Nephron (organoid): ENCODE data around the gene VASN.

ENCODE experiments used
- H3K27ac Mint-ChIP-seq, 3 experiments: 2 replicates each; pipeline ENCODE4 v1.8.0; 2020; ENCODE audit warnings: mixed read lengths in 3 of 3, mild to moderate bottlenecking in 2 of 3, moderate library complexity in 1 of 3
- H3K27me3 Mint-ChIP-seq: 2 replicates; pipeline ENCODE4 v1.8.0; 2021; ENCODE audit warnings: low read depth, mild to moderate bottlenecking, moderate library complexity, mixed read lengths
- H3K36me3 Mint-ChIP-seq: 2 replicates; pipeline ENCODE4 v1.8.0; 2020; ENCODE audit warnings: low read depth, mixed read lengths
- H3K4me1 Mint-ChIP-seq: 2 replicates; pipeline ENCODE4 v1.8.0; 2020; ENCODE audit warnings: mixed read lengths
- H3K4me3 Mint-ChIP-seq, 3 experiments: 2 replicates each; pipeline ENCODE4 v1.8.0; 2020; ENCODE audit warnings: mild to moderate bottlenecking in 3 of 3, mixed read lengths in 3 of 3, moderate library complexity in 2 of 3
- H3K9me3 Mint-ChIP-seq: 2 replicates; pipeline ENCODE4 v1.8.0; 2020; ENCODE audit warnings: mixed read lengths
- CTCF ChIP-seq, 3 experiments: fragments of 200-600 bp; sonication (generic); IDR thresholded peaks; one replicate each; pipeline ENCODE4 v1.5.0; 2021; ENCODE audit warnings: antibody characterized with exemption in 3 of 3; ENCODE audit not compliant: unreplicated experiment in 3 of 3

VASN gene

GRCh38 chr16:4419402-4419959, 47.8 kb downstream of the VASN start:
- H3K4me3 Mint-ChIP-seq: no peak overlapping the region
- H3K27me3 Mint-ChIP-seq: peaks cover 8% of the 10 kb centered on the region
- no peaks in the 10 kb centered on the region for H3K36me3 Mint-ChIP-seq
- H3K4me1 Mint-ChIP-seq: peaks cover 14% of the 10 kb centered on the region
- H3K27ac Mint-ChIP-seq: no peak overlapping the region
- H3K9me3 Mint-ChIP-seq: no peaks in the 10 kb centered on the region
- TF ChIP-seq CTCF (IDR thresholded peaks at IDR 0.05; ENCODE audit: unreplicated experiment in 3 of 3): no peak

GRCh38 chr16:4420505-4421105, 49.0 kb downstream of the VASN start:
- no peaks in the 10 kb centered on the region for H3K9me3 Mint-ChIP-seq
- TF ChIP-seq CTCF (IDR thresholded peaks at IDR 0.05; ENCODE audit: unreplicated experiment in 3 of 3): no peak
- H3K4me3 Mint-ChIP-seq: peak overlapping the region in 2 of 3 experiments; percentile 5 to 38
- peak overlapping the region in 2 of 3 experiments; percentile 19 to 33 for H3K27ac Mint-ChIP-seq
- H3K27me3 Mint-ChIP-seq: peaks cover 8% of the 10 kb centered on the region
- peaks cover 8% of the 10 kb centered on the region for H3K4me1 Mint-ChIP-seq
- H3K36me3 Mint-ChIP-seq: no peaks in the 10 kb centered on the region

GRCh38 chr16:4425378-4426020, 53.9 kb downstream of the VASN start, which contains the start of gene DNAJA3:
TSS of gene DNAJA3 (plus strand) at chr16:4425868. CDS start at chr16:4425882, 14 bp downstream.
- H3K4me3 Mint-ChIP-seq: peak within 1 kb of the TSS; percentile 92 to 97 (median 94)
- peak within 1 kb of the TSS; percentile 99 to 100 (median 100) for H3K27ac Mint-ChIP-seq
- H3K27me3 Mint-ChIP-seq: peaks cover under 1% of the 10 kb centered on the region
- H3K36me3 Mint-ChIP-seq: peaks cover 8% of the 10 kb centered on the region
- no peaks in the 10 kb centered on the region for H3K9me3 Mint-ChIP-seq
- TF ChIP-seq CTCF (IDR thresholded peaks at IDR 0.05; ENCODE audit: unreplicated experiment in 3 of 3): no peak
- peaks cover 20% of the 10 kb centered on the region for H3K4me1 Mint-ChIP-seq

GRCh38 chr16:4426021-4426684, 54.5 kb downstream of the VASN start:
- Mint-ChIP-seq H3K4me3 (peak overlapping the region; percentile 92 to 97 (median 94)), H3K36me3 (peaks cover 11% of the 10 kb centered on the region), H3K27me3 (no peaks in the 10 kb centered on the region), H3K4me1 (peaks cover 20% of the 10 kb centered on the region), H3K27ac (peak overlapping the region; percentile 62 to 100 (median 99)), H3K9me3 (no peaks in the 10 kb centered on the region)
- TF ChIP-seq CTCF (IDR thresholded peaks at IDR 0.05; ENCODE audit: unreplicated experiment in 3 of 3): no peak

- Mint-ChIP-seq H3K9me3 (no peaks in the 10 kb centered on the region), H3K27me3 (no peaks in the 10 kb centered on the region), H3K27ac (peak overlapping the region; percentile 62 to 100 (median 99)), H3K4me3 (peak overlapping the region; percentile 92 to 97 (median 94)), H3K4me1 (peaks cover 20% of the 10 kb centered on the region), H3K36me3 (peaks cover 15% of the 10 kb centered on the region)
- no peak for TF ChIP-seq CTCF (IDR thresholded peaks at IDR 0.05; ENCODE audit: unreplicated experiment in 3 of 3)
Measured at GRCh38 chr16:4426722-4427372, 55.2 kb downstream of the VASN start.
